HG03064 (cell line): ENCODE measurements around the gene ATP13A4.

ENCODE experiments used
- ATAC-seq: cut with Tn5 transposase; IDR thresholded peaks from one replicate; pipeline ENCODE4 v1.9.1; 2021; ENCODE audit warnings: low read depth; ENCODE audit not compliant: unreplicated experiment

Gene ATP13A4

GRCh38 chr3:193554811-193555210 lies at the start of gene ATP13A4:
ATP13A4 (minus strand) TSS chr3:193554895; CDS start chr3:193554799, 96 bp downstream.
- ATAC-seq: no peak

- no peak for ATAC-seq
Measured at GRCh38 chr3:193599393-193599792, 44.7 kb upstream of the ATP13A4 start.

GRCh38 chr3:193598202-193598601 lies 43.5 kb upstream of the ATP13A4 start:
- no peak for ATAC-seq

GRCh38 chr3:193595939-193596487 lies 41.3 kb upstream of the ATP13A4 start:
- no peak for ATAC-seq

GRCh38 chr3:193594946-193595689 lies 40.4 kb upstream of the ATP13A4 start:
- ATAC-seq: no peak

GRCh38 chr3:193593668-193594030 lies 39.0 kb upstream of the ATP13A4 start:
- peak; percentile 4 for ATAC-seq

- ATAC-seq: peak; percentile 99
Measured at GRCh38 chr3:193592841-193593667, 38.4 kb upstream of the ATP13A4 start, which contains the start of gene OPA1. OPA1 (plus strand) TSS chr3:193593208; CDS start chr3:193593378, 170 bp downstream.

GRCh38 chr3:193590088-193590856 lies 35.6 kb upstream of the ATP13A4 start:
- ATAC-seq: no peak

GRCh38 chr3:193589616-193590015 lies 34.9 kb upstream of the ATP13A4 start:
- no peak for ATAC-seq

GRCh38 chr3:193589129-193589528 lies 34.4 kb upstream of the ATP13A4 start:
- no peak for ATAC-seq

GRCh38 chr3:193586526-193586925 lies 31.8 kb upstream of the ATP13A4 start:
- ATAC-seq: no peak

GRCh38 chr3:193585530-193585929 lies 30.8 kb upstream of the ATP13A4 start:
- ATAC-seq: no peak

GRCh38 chr3:193574488-193575070 lies 19.9 kb upstream of the ATP13A4 start:
- no peak for ATAC-seq

GRCh38 chr3:193573403-193574191 lies 18.9 kb upstream of the ATP13A4 start:
- no peak for ATAC-seq

- peak; percentile 72 for ATAC-seq
Measured at GRCh38 chr3:193572426-193572908, 17.8 kb upstream of the ATP13A4 start.

- ATAC-seq: no peak
Measured at GRCh38 chr3:193569119-193569518, 14.4 kb upstream of the ATP13A4 start.

GRCh38 chr3:193564012-193564411 lies 9.3 kb upstream of the ATP13A4 start:
- ATAC-seq: no peak

GRCh38 chr3:193563426-193563825 lies 8.7 kb upstream of the ATP13A4 start:
- no peak for ATAC-seq

GRCh38 chr3:193560870-193561269 lies 6.2 kb upstream of the ATP13A4 start:
- no peak for ATAC-seq
